OCI-LY1 (cell line): ENCODE measurements around the gene PLCG2.

Experiments
- H2AFZ ChIP-seq: fragments of 200-600 bp; sonication (generic), shearing (Covaris generic); 2 replicates; pipeline ENCODE4 v1.6.0; 2014; ENCODE audit warnings: antibody characterized with exemption, mild to moderate bottlenecking, low read length
- H3F3A ChIP-seq: fragments of 200-600 bp; sonication (generic), shearing (Covaris generic); 2 replicates; pipeline ENCODE4 v1.6.0; 2014; ENCODE audit warnings: mild to moderate bottlenecking, antibody characterized with exemption, low read length, moderate library complexity; ENCODE audit not compliant: insufficient read depth
- H3K27ac ChIP-seq: fragments of 200-600 bp; sonication (generic); 2 replicates; pipeline ENCODE4 v1.5.1; 2014; ENCODE audit warnings: low read length, mixed run types, mild to moderate bottlenecking, low read depth; ENCODE audit not compliant: poor library complexity, severe bottlenecking
- H3K27me3 ChIP-seq: fragments of 200-600 bp; sonication (generic); 2 replicates; pipeline ENCODE4 v1.6.0; 2014; ENCODE audit warnings: antibody characterized with exemption, mild to moderate bottlenecking, low read length, moderate library complexity; ENCODE audit not compliant: insufficient read depth
- H3K36me3 ChIP-seq: fragments of 200-600 bp; sonication (generic); 2 replicates; pipeline ENCODE4 v1.6.1; 2014; ENCODE audit warnings: mild to moderate bottlenecking, antibody characterized with exemption, low read length, moderate library complexity, mixed read lengths; ENCODE audit not compliant: insufficient read depth
- H3K4me1 ChIP-seq: fragments of 200-600 bp; sonication (generic); 2 replicates; pipeline ENCODE4 v1.5.1; 2014; ENCODE audit warnings: mild to moderate bottlenecking, low read length, moderate library complexity; ENCODE audit not compliant: insufficient read depth, severe bottlenecking
- H3K4me2 ChIP-seq: fragments of 200-600 bp; sonication (generic), shearing (Covaris generic); 2 replicates; pipeline ENCODE4 v1.6.1; 2014; ENCODE audit warnings: low read length
- H3K4me3 ChIP-seq: fragments of 200-600 bp; sonication (generic); 2 replicates; pipeline ENCODE4 v1.5.1; 2014; ENCODE audit warnings: low read length, low read depth, mild to moderate bottlenecking, mixed read lengths; ENCODE audit not compliant: poor library complexity, severe bottlenecking
- H3K79me2 ChIP-seq: fragments of 200-600 bp; shearing (Covaris generic); 2 replicates; pipeline ENCODE4 v1.6.1; 2016; ENCODE audit warnings: mixed run types, low read length, mixed read lengths; ENCODE audit not compliant: insufficient read depth
- H3K9ac ChIP-seq: fragments of 200-600 bp; sonication (generic), shearing (Covaris generic); 2 replicates; pipeline ENCODE4 v1.6.1; 2014; ENCODE audit warnings: mild to moderate bottlenecking, low read length, mixed read lengths
- H3K9me2 ChIP-seq: fragments of 200-600 bp; sonication (generic), shearing (Covaris generic); 2 replicates; pipeline ENCODE4 v1.6.1; 2014; ENCODE audit warnings: low read depth, mild to moderate bottlenecking, low read length, mixed read lengths
- H3K9me3 ChIP-seq: fragments of 200-600 bp; shearing (Covaris generic); 2 replicates; pipeline ENCODE4 v1.6.1; 2014; ENCODE audit warnings: low read length, mixed read lengths
- H4K20me1 ChIP-seq: fragments of 200-600 bp; sonication (generic), shearing (Covaris generic); 2 replicates; pipeline ENCODE4 v1.6.0; 2016; ENCODE audit warnings: mild to moderate bottlenecking, low read length; ENCODE audit not compliant: insufficient read depth
- EZH2 ChIP-seq: fragments of 200-600 bp; sonication (generic), shearing (Covaris generic); IDR thresholded peaks from 2 replicates; pipeline ENCODE4 v1.8.0; 2017; ENCODE audit warnings: borderline replicate concordance, mixed run types, mild to moderate bottlenecking, antibody characterized with exemption, low read length, moderate library complexity, mixed read lengths
- TF ChIP-seq, protein P1 (sequence below): fragments of 200-600 bp; sonication (generic), shearing (Covaris generic); IDR thresholded peaks from 2 replicates; pipeline ENCODE4 v1.5.1; 2017; ENCODE audit warnings: mild to moderate bottlenecking, antibody characterized with exemption, low read length, moderate library complexity, mixed read lengths

The PLCG2 gene

DNA sequence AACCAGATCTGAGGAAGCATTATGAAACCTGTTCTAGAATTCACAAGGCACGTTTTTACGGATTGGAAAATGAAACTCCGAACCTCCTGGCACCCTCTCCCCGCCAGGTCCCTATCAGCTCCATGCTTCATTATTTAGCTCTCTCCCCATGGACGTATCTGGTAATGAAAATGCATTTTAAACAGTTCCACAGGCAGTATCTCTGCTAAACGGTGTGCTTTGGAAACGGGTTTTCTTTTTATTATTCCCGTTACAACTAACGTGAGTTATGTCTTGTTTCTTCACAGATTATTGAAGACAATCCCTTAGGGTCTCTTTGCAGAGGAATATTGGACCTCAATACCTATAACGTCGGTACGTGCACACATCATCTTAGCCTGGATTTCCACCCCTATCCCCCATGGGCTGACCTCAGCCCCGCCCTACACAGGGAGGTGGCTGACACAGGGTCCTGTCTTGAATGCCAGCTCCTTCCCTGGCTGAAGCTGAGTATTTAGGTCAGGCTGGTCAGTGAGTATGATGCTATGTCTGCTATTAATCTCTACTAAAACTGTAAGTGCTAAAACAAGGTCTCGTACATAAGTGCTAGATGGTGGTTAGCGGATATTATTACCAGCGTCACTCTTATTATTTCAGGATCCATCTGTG, 149.3 kb downstream of the PLCG2 start:
- H3K36me3 ChIP-seq, result peaks cover 99% of the 10 kb centered on the region
- H2AFZ ChIP-seq, result no peak overlapping the region
- H3K79me2 ChIP-seq, result no peaks in the 10 kb centered on the region
- H3K4me1 ChIP-seq, result no peaks in the 10 kb centered on the region
- no peak overlapping the region for H3K9ac ChIP-seq
- no peak overlapping the region for H3K27ac ChIP-seq
- H3K4me2 ChIP-seq, result no peak overlapping the region
- no peaks in the 10 kb centered on the region for H3F3A ChIP-seq
- no peaks in the 10 kb centered on the region for H3K27me3 ChIP-seq
- H3K4me3 ChIP-seq, result no peak overlapping the region
- no peak for TF ChIP-seq EZH2
- TF ChIP-seq, protein P1, sequence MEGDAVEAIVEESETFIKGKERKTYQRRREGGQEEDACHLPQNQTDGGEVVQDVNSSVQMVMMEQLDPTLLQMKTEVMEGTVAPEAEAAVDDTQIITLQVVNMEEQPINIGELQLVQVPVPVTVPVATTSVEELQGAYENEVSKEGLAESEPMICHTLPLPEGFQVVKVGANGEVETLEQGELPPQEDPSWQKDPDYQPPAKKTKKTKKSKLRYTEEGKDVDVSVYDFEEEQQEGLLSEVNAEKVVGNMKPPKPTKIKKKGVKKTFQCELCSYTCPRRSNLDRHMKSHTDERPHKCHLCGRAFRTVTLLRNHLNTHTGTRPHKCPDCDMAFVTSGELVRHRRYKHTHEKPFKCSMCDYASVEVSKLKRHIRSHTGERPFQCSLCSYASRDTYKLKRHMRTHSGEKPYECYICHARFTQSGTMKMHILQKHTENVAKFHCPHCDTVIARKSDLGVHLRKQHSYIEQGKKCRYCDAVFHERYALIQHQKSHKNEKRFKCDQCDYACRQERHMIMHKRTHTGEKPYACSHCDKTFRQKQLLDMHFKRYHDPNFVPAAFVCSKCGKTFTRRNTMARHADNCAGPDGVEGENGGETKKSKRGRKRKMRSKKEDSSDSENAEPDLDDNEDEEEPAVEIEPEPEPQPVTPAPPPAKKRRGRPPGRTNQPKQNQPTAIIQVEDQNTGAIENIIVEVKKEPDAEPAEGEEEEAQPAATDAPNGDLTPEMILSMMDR, result no peak
- no peaks in the 10 kb centered on the region for H4K20me1 ChIP-seq
- H3K9me2 ChIP-seq, result no peaks in the 10 kb centered on the region
- H3K9me3 ChIP-seq, result no peaks in the 10 kb centered on the region

DNA sequence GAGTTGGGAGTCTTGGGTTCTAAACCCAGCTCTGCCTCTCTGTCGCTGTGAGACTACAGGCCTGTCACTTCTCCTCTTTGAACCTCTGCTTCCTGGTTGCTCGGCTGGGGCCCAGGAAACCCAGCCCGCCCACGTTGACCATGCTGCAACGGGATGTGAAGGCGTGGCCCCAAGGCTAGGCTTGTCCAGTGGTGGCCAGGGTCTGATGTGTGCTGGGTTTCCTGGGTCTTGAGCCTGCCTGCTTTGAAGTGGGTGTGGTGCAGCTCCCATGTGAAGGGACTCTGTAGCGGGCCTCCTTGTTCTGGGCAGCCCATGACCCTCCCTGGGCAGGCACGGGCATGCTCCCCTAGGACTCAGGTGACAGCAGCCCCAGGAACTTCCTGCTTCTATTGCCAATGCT, 149.9 kb downstream of the PLCG2 start:
- no peaks in the 10 kb centered on the region for H4K20me1 ChIP-seq
- H3K79me2 ChIP-seq, result no peaks in the 10 kb centered on the region
- TF ChIP-seq EZH2, result no peak
- TF ChIP-seq, protein P1, result no peak
- H3K36me3 ChIP-seq, result peaks cover 99% of the 10 kb centered on the region
- H3K27ac ChIP-seq, result no peak overlapping the region
- H3K9ac ChIP-seq, result no peak overlapping the region
- no peaks in the 10 kb centered on the region for H3K9me2 ChIP-seq
- H3K27me3 ChIP-seq, result no peaks in the 10 kb centered on the region
- no peak overlapping the region for H3K4me3 ChIP-seq
- no peaks in the 10 kb centered on the region for H3K9me3 ChIP-seq
- no peak overlapping the region for H2AFZ ChIP-seq
- H3F3A ChIP-seq, result no peaks in the 10 kb centered on the region
- no peaks in the 10 kb centered on the region for H3K4me1 ChIP-seq
- H3K4me2 ChIP-seq, result no peak overlapping the region

DNA sequence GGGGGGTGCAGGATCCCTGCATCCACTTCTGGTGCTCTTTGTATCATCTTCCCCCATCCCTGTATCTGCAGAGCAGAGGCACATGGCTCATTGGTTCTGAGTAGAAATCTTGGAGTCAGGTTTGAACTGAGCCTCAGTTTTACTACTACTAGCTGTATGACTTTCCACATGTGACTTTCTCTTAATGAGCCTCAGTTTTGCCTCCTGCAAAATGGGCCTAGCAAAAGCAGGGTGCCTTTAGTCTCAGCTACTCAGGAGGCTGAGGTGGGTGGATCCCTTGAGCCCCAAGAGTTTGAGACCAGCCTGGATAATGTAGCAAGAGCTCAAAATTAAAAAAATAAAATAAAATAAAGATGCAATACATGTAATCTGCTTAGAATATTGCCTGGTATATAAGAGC, 150.8 kb downstream of the PLCG2 start:
- Histone ChIP-seq H3K4me1 (no peaks in the 10 kb centered on the region), H3K4me3 (no peak overlapping the region), H4K20me1 (no peaks in the 10 kb centered on the region), H2AFZ (no peak overlapping the region), H3K9me2 (no peaks in the 10 kb centered on the region), H3K79me2 (no peaks in the 10 kb centered on the region), H3K9me3 (no peaks in the 10 kb centered on the region), H3K27ac (no peak overlapping the region), H3K36me3 (peaks cover 99% of the 10 kb centered on the region), H3K9ac (no peak overlapping the region), H3K27me3 (no peaks in the 10 kb centered on the region), H3K4me2 (no peak overlapping the region), H3F3A (no peaks in the 10 kb centered on the region)
- TF ChIP-seq EZH2, result no peak
- TF ChIP-seq, protein P1, result no peak
